Trophoblast cell (in vitro differentiated cells and primary cell): ENCODE results near the gene ZBTB20.

Experiments
- DNase-seq, 2 donors: peaks; one replicate each; pipeline ENCODE4 v3.0.0-alpha.2; 2016
- H2AFZ ChIP-seq: 2 replicates; pipeline ENCODE4 v1.6.1; 2013; ENCODE audit warnings: low read length, moderate library complexity, mild to moderate bottlenecking; ENCODE audit not compliant: insufficient read depth, poor library complexity
- H2AK5ac ChIP-seq: 2 replicates; pipeline ENCODE4 v1.6.1; 2013; ENCODE audit warnings: mild to moderate bottlenecking, low read length
- H2BK120ac ChIP-seq: 2 replicates; pipeline ENCODE4 v1.6.1; 2013; ENCODE audit warnings: low read length, mild to moderate bottlenecking, moderate library complexity; ENCODE audit not compliant: insufficient read depth, poor library complexity
- H2BK12ac ChIP-seq: 2 replicates; pipeline ENCODE4 v1.6.1; 2013; ENCODE audit warnings: mild to moderate bottlenecking, low read length, moderate library complexity
- H2BK5ac ChIP-seq: 2 replicates; pipeline ENCODE4 v1.6.1; 2013; ENCODE audit warnings: low read length, low read depth, moderate library complexity, mild to moderate bottlenecking; ENCODE audit not compliant: poor library complexity
- H3K14ac ChIP-seq: 2 replicates; pipeline ENCODE4 v1.6.1; 2013; ENCODE audit warnings: mild to moderate bottlenecking, low read length
- H3K18ac ChIP-seq: 2 replicates; pipeline ENCODE4 v1.6.1; 2013; ENCODE audit warnings: mild to moderate bottlenecking, low read length
- H3K23ac ChIP-seq: 2 replicates; pipeline ENCODE4 v1.6.1; 2013; ENCODE audit warnings: low read length
- H3K27ac ChIP-seq: 2 replicates; pipeline ENCODE4 v1.5.1; 2013; ENCODE audit warnings: low read depth, mild to moderate bottlenecking, inconsistent platforms, low read length, moderate library complexity
- H3K27me3 ChIP-seq: 2 replicates; pipeline ENCODE4 v1.6.1; 2013; ENCODE audit warnings: inconsistent platforms, mild to moderate bottlenecking, low read length, moderate library complexity; ENCODE audit not compliant: insufficient read depth
- H3K36me3 ChIP-seq, 2 experiments: 1 replicate in 1 of 2; 2 replicates in 1 of 2; pipeline ENCODE4 v1.6.1; 2013; ENCODE audit warnings: low read length in 2 of 2, mild to moderate bottlenecking in 2 of 2, moderate library complexity in 1 of 2; ENCODE audit not compliant: insufficient read depth in 2 of 2, control insufficient read depth in 1 of 2
- H3K4ac ChIP-seq: 2 replicates; pipeline ENCODE4 v1.6.1; 2013; ENCODE audit warnings: low read depth, mild to moderate bottlenecking, low read length, moderate library complexity
- H3K4me1 ChIP-seq, 2 experiments: 1 replicate in 1 of 2; 2 replicates in 1 of 2; pipeline ENCODE4 v1.6.1; 2013; ENCODE audit warnings: low read length in 2 of 2, mild to moderate bottlenecking in 2 of 2, moderate library complexity in 1 of 2; ENCODE audit not compliant: insufficient read depth in 2 of 2, control insufficient read depth in 1 of 2
- H3K4me2 ChIP-seq: 2 replicates; pipeline ENCODE4 v1.6.1; 2013; ENCODE audit warnings: inconsistent platforms, mild to moderate bottlenecking, low read length, moderate library complexity
- H3K4me3 ChIP-seq: 2 replicates; pipeline ENCODE4 v1.5.1; 2013; ENCODE audit warnings: mild to moderate bottlenecking, low read depth, low read length, inconsistent platforms
- H3K79me1 ChIP-seq: one replicate; pipeline ENCODE4 v1.6.1; 2013; ENCODE audit warnings: low read length
- H3K79me2 ChIP-seq: 2 replicates; pipeline ENCODE4 v1.6.1; 2013; ENCODE audit warnings: low read length, mild to moderate bottlenecking; ENCODE audit not compliant: control insufficient read depth, insufficient read depth, poor library complexity
- H3K9ac ChIP-seq: 2 replicates; pipeline ENCODE4 v1.6.1; 2013; ENCODE audit warnings: mild to moderate bottlenecking, low read length
- H3K9me3 ChIP-seq: 2 replicates; pipeline ENCODE4 v1.6.1; 2013; ENCODE audit warnings: low read depth, mild to moderate bottlenecking, control low read depth, inconsistent platforms, low read length; ENCODE audit not compliant: insufficient read depth
- H4K12ac ChIP-seq: 2 replicates; pipeline ENCODE4 v1.6.1; 2013; ENCODE audit warnings: low read depth, mild to moderate bottlenecking, low read length, moderate library complexity
- H4K8ac ChIP-seq: 2 replicates; pipeline ENCODE4 v1.6.1; 2013; ENCODE audit warnings: low read depth, mild to moderate bottlenecking, low read length, moderate library complexity
- H4K91ac ChIP-seq: one replicate; pipeline ENCODE4 v1.6.1; 2013; ENCODE audit warnings: low read depth, mild to moderate bottlenecking, low read length, moderate library complexity
- WGBS: extraction: QIAGEN DNeasy Blood & Tissue Kit; methylation state at CpG from one replicate; pipeline ENCODE4 v1.1.7; 2013; ENCODE audit warnings: missing lambda C conversion rate; ENCODE audit not compliant: insufficient read length, insufficient coverage; ENCODE audit errors: extremely low coverage; 5-methylcytosine and 5-hydroxymethylcytosine counted together

Gene ZBTB20

GRCh38 chr3:115082260-115082659 is 64.8 kb downstream of the ZBTB20 start:
- Histone ChIP-seq H3K9me3 (no peaks in the 10 kb centered on the region), H3K36me3 (no peaks in the 10 kb centered on the region), H2BK12ac (no peak overlapping the region), H4K91ac (no peak overlapping the region), H4K12ac (no peak overlapping the region), H3K4me2 (no peak overlapping the region), H3K4ac (no peak overlapping the region), H3K18ac (no peak overlapping the region), H2BK5ac (no peak overlapping the region), H4K8ac (no peak overlapping the region), H3K27me3 (no peaks in the 10 kb centered on the region), H3K9ac (no peak overlapping the region), H3K14ac (no peak overlapping the region), H3K23ac (no peak overlapping the region), H3K4me3 (no peak overlapping the region), H3K4me1 (no peaks in the 10 kb centered on the region), H2AK5ac (no peak overlapping the region), H2AFZ (no peak overlapping the region), H3K27ac (no peak overlapping the region), H2BK120ac (no peak overlapping the region), H3K79me2 (no peaks in the 10 kb centered on the region), H3K79me1 (no peaks in the 10 kb centered on the region)
- no peak for DNase-seq
- WGBS, result no CpG with 5 or more reads among the region's 6 CpGs

GRCh38 chr3:115081444-115081843 is 65.6 kb downstream of the ZBTB20 start:
- H3K4me1 ChIP-seq, result no peaks in the 10 kb centered on the region
- H2BK5ac ChIP-seq, result no peak overlapping the region
- no peak overlapping the region for H2BK120ac ChIP-seq
- no peaks in the 10 kb centered on the region for H3K36me3 ChIP-seq
- H2AK5ac ChIP-seq, result no peak overlapping the region
- no peak overlapping the region for H3K18ac ChIP-seq
- H4K8ac ChIP-seq, result no peak overlapping the region
- H3K23ac ChIP-seq, result no peak overlapping the region
- no peak overlapping the region for H4K12ac ChIP-seq
- no peak overlapping the region for H3K4me3 ChIP-seq
- DNase-seq, result no peak
- no peaks in the 10 kb centered on the region for H3K79me2 ChIP-seq
- H4K91ac ChIP-seq, result no peak overlapping the region
- no peak overlapping the region for H3K9ac ChIP-seq
- no peak overlapping the region for H3K27ac ChIP-seq
- no peaks in the 10 kb centered on the region for H3K79me1 ChIP-seq
- H3K14ac ChIP-seq, result no peak overlapping the region
- no peak overlapping the region for H3K4me2 ChIP-seq
- no peaks in the 10 kb centered on the region for H3K27me3 ChIP-seq
- no peak overlapping the region for H3K4ac ChIP-seq
- H2AFZ ChIP-seq, result no peak overlapping the region
- H3K9me3 ChIP-seq, result no peaks in the 10 kb centered on the region
- H2BK12ac ChIP-seq, result no peak overlapping the region

GRCh38 chr3:115077501-115078250 is 69.4 kb downstream of the ZBTB20 start:
- H3K23ac ChIP-seq, result no peak overlapping the region
- no peak overlapping the region for H4K12ac ChIP-seq
- H3K79me1 ChIP-seq, result no peaks in the 10 kb centered on the region
- no peak overlapping the region for H2AK5ac ChIP-seq
- no peak overlapping the region for H3K4me3 ChIP-seq
- no peak overlapping the region for H2BK120ac ChIP-seq
- no peaks in the 10 kb centered on the region for H3K79me2 ChIP-seq
- no peaks in the 10 kb centered on the region for H3K27me3 ChIP-seq
- no peaks in the 10 kb centered on the region for H3K36me3 ChIP-seq
- DNase-seq, result peak; percentile 5 to 32
- no peak overlapping the region for H2BK12ac ChIP-seq
- no peak overlapping the region for H3K18ac ChIP-seq
- no peak overlapping the region for H3K4ac ChIP-seq
- H3K14ac ChIP-seq, result no peak overlapping the region
- H2AFZ ChIP-seq, result no peak overlapping the region
- no peak overlapping the region for H3K4me2 ChIP-seq
- H3K9ac ChIP-seq, result no peak overlapping the region
- H4K8ac ChIP-seq, result no peak overlapping the region
- H2BK5ac ChIP-seq, result no peak overlapping the region
- H3K27ac ChIP-seq, result no peak overlapping the region
- WGBS, result no CpG with 5 or more reads among the region's 3 CpGs
- H3K4me1 ChIP-seq, result no peaks in the 10 kb centered on the region
- no peaks in the 10 kb centered on the region for H3K9me3 ChIP-seq
- H4K91ac ChIP-seq, result no peak overlapping the region

GRCh38 chr3:115074502-115074901 is 72.6 kb downstream of the ZBTB20 start:
- no peak overlapping the region for H4K91ac ChIP-seq
- H2AK5ac ChIP-seq, result no peak overlapping the region
- H3K4me2 ChIP-seq, result no peak overlapping the region
- no peak overlapping the region for H3K23ac ChIP-seq
- H3K36me3 ChIP-seq, result no peaks in the 10 kb centered on the region
- no peaks in the 10 kb centered on the region for H3K79me2 ChIP-seq
- H3K9me3 ChIP-seq, result no peaks in the 10 kb centered on the region
- H3K4me3 ChIP-seq, result no peak overlapping the region
- no peak overlapping the region for H3K9ac ChIP-seq
- no peaks in the 10 kb centered on the region for H3K79me1 ChIP-seq
- no peaks in the 10 kb centered on the region for H3K27me3 ChIP-seq
- no peak overlapping the region for H3K18ac ChIP-seq
- peak in 1 of 2 donors; percentile 39 for DNase-seq
- H2BK120ac ChIP-seq, result no peak overlapping the region
- H4K12ac ChIP-seq, result no peak overlapping the region
- H3K27ac ChIP-seq, result no peak overlapping the region
- H2BK12ac ChIP-seq, result no peak overlapping the region
- no peak overlapping the region for H3K14ac ChIP-seq
- no peak overlapping the region for H2BK5ac ChIP-seq
- H2AFZ ChIP-seq, result no peak overlapping the region
- H3K4ac ChIP-seq, result no peak overlapping the region
- no peaks in the 10 kb centered on the region for H3K4me1 ChIP-seq
- H4K8ac ChIP-seq, result no peak overlapping the region
